Mesenteric fat pad (tissue), 1 donor: ENCODE measurements around the gene CACNG1. TPM values are rescaled to one million over a fixed set of nuclear protein-coding genes. Genes with fewer than 3 reads are reported as not detected.

ENCODE experiments used
- DNase-seq: peaks from one replicate; pipeline ENCODE4 v3.0.0-alpha.2; 2020; ENCODE audit warnings: low spot score
- total RNA-seq: library from RNA; stranded (reverse); fragmentation: NEBNext Ultra II Directional; extraction: Animal tissue kit (Norgen Biotek cat#: 25700); gene quantifications from one replicate; pipeline ENCODE4 v1.2.1, GENCODE V29; 2021
- donor health status: DM: yes; HTN: yes; CAD: no.

The CACNG1 gene
- total RNA-seq, 1 donor from 2014 or later = not detected

GRCh38 chr17:67051155-67051538, 6.8 kb downstream of the CACNG1 start:
- DNase-seq = peak; percentile 39

- DNase-seq = peak; percentile 3
These were observed 7.5 kb downstream of the CACNG1 start for GRCh38 chr17:67051837-67052236.

- peak; percentile 69 for DNase-seq
These were observed 8.5 kb downstream of the CACNG1 start for GRCh38 chr17:67052720-67053437.

GRCh38 chr17:67053438-67054000, 9.2 kb downstream of the CACNG1 start:
- DNase-seq = peak; percentile 75

GRCh38 chr17:67054011-67054591, 9.7 kb downstream of the CACNG1 start:
- peak; percentile 81 for DNase-seq

GRCh38 chr17:67054608-67055007, 10.3 kb downstream of the CACNG1 start:
- peak; percentile 4 for DNase-seq

GRCh38 chr17:67055041-67055443, 10.7 kb downstream of the CACNG1 start:
- peak; percentile 76 for DNase-seq

GRCh38 chr17:67055811-67056745, 11.7 kb downstream of the CACNG1 start:
- peak; percentile 62 for DNase-seq

- DNase-seq = peak; percentile 35
These were observed 12.6 kb downstream of the CACNG1 start for GRCh38 chr17:67056746-67057490.

- peak; percentile 16 for DNase-seq
These were observed 13.7 kb downstream of the CACNG1 start for GRCh38 chr17:67058036-67058435.

- DNase-seq = peak; percentile 57
These were observed 15.0 kb downstream of the CACNG1 start for GRCh38 chr17:67059372-67059771.

- no peak for DNase-seq
These were observed 18.8 kb downstream of the CACNG1 start for GRCh38 chr17:67063141-67063540.

- no peak for DNase-seq
These were observed 22.4 kb downstream of the CACNG1 start for GRCh38 chr17:67066717-67067116.

GRCh38 chr17:67067571-67068482, 23.5 kb downstream of the CACNG1 start:
- DNase-seq = no peak

GRCh38 chr17:67068999-67069398, 24.6 kb downstream of the CACNG1 start:
- DNase-seq = no peak

GRCh38 chr17:67069603-67070136, 25.3 kb downstream of the CACNG1 start:
- DNase-seq = no peak

GRCh38 chr17:67071595-67071994, 27.2 kb downstream of the CACNG1 start:
- no peak for DNase-seq

- no peak for DNase-seq
These were observed 28.5 kb downstream of the CACNG1 start for GRCh38 chr17:67072885-67073284.

- DNase-seq = no peak
These were observed 30.4 kb downstream of the CACNG1 start for GRCh38 chr17:67074781-67075180.
